Right lobe of liver (tissue), 4 donors: ENCODE measurements around the gene TFPT.

Experiments
- CTCF ChIP-seq, 4 donors: fragments of 200-600 bp in 3 of 4; fragments of 450-650 bp in 1 of 4; IDR thresholded peaks; one replicate each; pipeline versions ENCODE4 v1.5.1 to v1.8.0; 2016 to 2022; ENCODE audit warnings: antibody characterized with exemption in 4 of 4, mild to moderate bottlenecking in 2 of 4
- POLR2A ChIP-seq: fragments of 450-650 bp; IDR thresholded peaks from one replicate; pipeline ENCODE4 v1.6.1; 2017; ENCODE audit warnings: antibody characterized with exemption, mild to moderate bottlenecking
- donor health status: DM: no; HTN: no; CAD: no.
- donor health status: DM: no; HTN: no; CAD: no.
- donor health status: DM: no; HTN: yes; CAD: no.

GRCh38 chr19:54165222-54165621 is 49.8 kb upstream of the TFPT start:
- TF ChIP-seq CTCF (IDR thresholded peaks at IDR 0.05) (no peak), POLR2A (no peak)
